ENCODE measurements around the gene ST3GAL3. TPM values are rescaled to one million over a fixed set of nuclear protein-coding genes. Genes with fewer than 3 reads are reported as not detected.
"Not testable (repeated sequence)": the region's sequence is repeated elsewhere in the genome, so short reads cannot be mapped to it uniquely, and the experiment has no call there.

The ST3GAL3 gene
- total RNA-seq, 4 donors from 2014 or later = 32.2 to 57.4 (median 38.3) TPM

GRCh38 chr1:43776043-43776761 is 68.9 kb downstream of the ST3GAL3 start:
- Histone ChIP-seq H3K4me1 (peaks cover 19 to 20% of the 10 kb centered on the region in 2 donors), H3K4me3 (no peak overlapping the region), H3K27ac (peak overlapping the region; percentile 67 to 76 (median 72)), H3K36me3 (no peaks in the 10 kb centered on the region), H3K27me3 (no peaks in the 10 kb centered on the region), H3K9me3 (no peaks in the 10 kb centered on the region)
- TF ChIP-seq, protein P1, sequence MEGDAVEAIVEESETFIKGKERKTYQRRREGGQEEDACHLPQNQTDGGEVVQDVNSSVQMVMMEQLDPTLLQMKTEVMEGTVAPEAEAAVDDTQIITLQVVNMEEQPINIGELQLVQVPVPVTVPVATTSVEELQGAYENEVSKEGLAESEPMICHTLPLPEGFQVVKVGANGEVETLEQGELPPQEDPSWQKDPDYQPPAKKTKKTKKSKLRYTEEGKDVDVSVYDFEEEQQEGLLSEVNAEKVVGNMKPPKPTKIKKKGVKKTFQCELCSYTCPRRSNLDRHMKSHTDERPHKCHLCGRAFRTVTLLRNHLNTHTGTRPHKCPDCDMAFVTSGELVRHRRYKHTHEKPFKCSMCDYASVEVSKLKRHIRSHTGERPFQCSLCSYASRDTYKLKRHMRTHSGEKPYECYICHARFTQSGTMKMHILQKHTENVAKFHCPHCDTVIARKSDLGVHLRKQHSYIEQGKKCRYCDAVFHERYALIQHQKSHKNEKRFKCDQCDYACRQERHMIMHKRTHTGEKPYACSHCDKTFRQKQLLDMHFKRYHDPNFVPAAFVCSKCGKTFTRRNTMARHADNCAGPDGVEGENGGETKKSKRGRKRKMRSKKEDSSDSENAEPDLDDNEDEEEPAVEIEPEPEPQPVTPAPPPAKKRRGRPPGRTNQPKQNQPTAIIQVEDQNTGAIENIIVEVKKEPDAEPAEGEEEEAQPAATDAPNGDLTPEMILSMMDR (IDR thresholded peaks at IDR 0.05 in 4 of 5, conservative IDR thresholded peaks at IDR 0.05 in 1 of 5) = no peak
- TF ChIP-seq POLR2A (IDR thresholded peaks at IDR 0.05) = no peak
- peak; percentile 93 to 99 for ATAC-seq
- in situ Hi-C loops (cut with MboI; ENCODE audit: low sequenced_read_pairs in 4 of 4) (no loop called here), intact Hi-C loops (cut with DNase I; ENCODE audit: low total_unique reads) (no loop called here)
- peak in 1 of 2 donors; percentile 38 for DNase-seq

GRCh38 chr1:43777916-43778315 is 70.6 kb downstream of the ST3GAL3 start:
- H3K4me3 ChIP-seq; H3K27me3 ChIP-seq; ATAC-seq; DNase-seq; H3K9me3 ChIP-seq; in situ Hi-C loops (cut with MboI; ENCODE audit: low sequenced_read_pairs in 4 of 4); intact Hi-C loops (cut with DNase I; ENCODE audit: low total_unique reads); H3K36me3 ChIP-seq; H3K27ac ChIP-seq: not testable (repeated sequence)
- H3K4me1 ChIP-seq = peaks cover 27 to 30% of the 10 kb centered on the region in 2 donors

- no peak for ATAC-seq
- no peaks in the 10 kb centered on the region for H3K9me3 ChIP-seq
- H3K27me3 ChIP-seq = no peaks in the 10 kb centered on the region
- no peak overlapping the region for H3K4me3 ChIP-seq
- intact Hi-C loops (cut with DNase I; ENCODE audit: low total_unique reads) (no loop called here), in situ Hi-C loops (cut with MboI; ENCODE audit: low sequenced_read_pairs in 4 of 4) (no loop called here)
- no peak overlapping the region for H3K27ac ChIP-seq
- TF ChIP-seq, protein P1 (IDR thresholded peaks at IDR 0.05 in 4 of 5, conservative IDR thresholded peaks at IDR 0.05 in 1 of 5) = peak in 1 of 5 experiments; percentile 16
- TF ChIP-seq POLR2A (IDR thresholded peaks at IDR 0.05) = no peak
- no peak for DNase-seq
- H3K36me3 ChIP-seq = no peaks in the 10 kb centered on the region
- H3K4me1 ChIP-seq = peaks cover 34 to 41% of the 10 kb centered on the region in 2 donors
Measured at GRCh38 chr1:43779266-43779665, 71.9 kb downstream of the ST3GAL3 start.

DNA sequence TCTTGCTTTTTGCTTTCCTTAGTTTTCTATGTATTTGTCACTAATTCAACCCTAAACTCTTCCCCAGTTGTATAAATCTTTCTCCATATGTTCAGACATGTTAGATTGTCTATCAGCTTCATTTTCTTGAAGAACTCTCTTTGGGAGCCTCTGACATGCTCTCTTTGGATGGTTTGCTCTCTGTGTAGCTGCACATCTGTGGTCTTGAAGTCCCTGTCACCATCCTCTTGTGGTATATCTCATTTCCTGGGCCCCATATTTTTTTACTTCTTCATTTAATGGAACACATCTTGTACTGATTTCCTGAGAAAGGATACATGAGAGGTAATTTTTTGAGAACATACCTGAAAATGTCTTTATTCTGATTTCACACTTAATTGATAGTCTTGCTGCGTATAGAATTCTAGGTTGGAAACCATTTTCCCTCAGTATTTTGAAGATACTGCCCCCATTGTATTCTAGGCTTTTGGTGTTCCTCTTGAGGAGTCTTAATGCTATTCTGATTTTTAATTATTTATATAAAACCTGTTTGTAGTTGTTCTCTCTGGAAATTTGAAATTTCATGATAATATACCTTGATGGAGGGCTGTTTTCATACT is 72.6 kb downstream of the ST3GAL3 start:
- H3K27me3 ChIP-seq = no peaks in the 10 kb centered on the region
- no peak overlapping the region for H3K27ac ChIP-seq
- no peaks in the 10 kb centered on the region for H3K9me3 ChIP-seq
- intact Hi-C loops (cut with DNase I; ENCODE audit: low total_unique reads) (no loop called here), in situ Hi-C loops (cut with MboI; ENCODE audit: low sequenced_read_pairs in 4 of 4) (no loop called here)
- ATAC-seq (no peak), DNase-seq (no peak)
- no peak overlapping the region for H3K4me3 ChIP-seq
- TF ChIP-seq POLR2A (IDR thresholded peaks at IDR 0.05) = no peak
- TF ChIP-seq, protein P1 (IDR thresholded peaks at IDR 0.05 in 4 of 5, conservative IDR thresholded peaks at IDR 0.05 in 1 of 5) = no peak
- no peaks in the 10 kb centered on the region for H3K36me3 ChIP-seq
- H3K4me1 ChIP-seq = peaks cover 36 to 43% of the 10 kb centered on the region in 2 donors

DNA sequence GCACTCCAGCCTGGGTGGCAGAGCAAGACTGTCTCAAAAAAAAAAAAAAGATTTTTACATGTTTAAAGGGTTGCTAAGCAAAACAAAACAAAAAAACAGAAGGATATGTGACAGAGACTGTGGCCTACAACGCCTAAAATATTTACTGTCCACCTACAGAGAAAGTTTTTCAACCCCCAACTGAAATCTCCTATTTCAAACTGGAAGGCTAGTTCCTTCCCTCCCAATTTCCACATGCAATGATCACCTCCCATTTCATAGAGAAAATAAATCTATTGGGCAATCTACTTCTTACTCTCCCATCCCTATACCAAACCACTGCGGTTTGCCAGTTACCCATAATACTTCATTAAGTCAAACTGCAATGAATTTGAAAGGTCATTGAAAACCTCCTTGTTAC is 74.2 kb downstream of the ST3GAL3 start:
- H3K4me1 ChIP-seq = peaks cover 33 to 42% of the 10 kb centered on the region in 2 donors
- no peaks in the 10 kb centered on the region for H3K36me3 ChIP-seq
- H3K4me3 ChIP-seq = no peak overlapping the region
- H3K27ac ChIP-seq = peak overlapping the region; percentile 82 to 88 (median 85)
- DNase-seq = no peak
- TF ChIP-seq, protein P1 (IDR thresholded peaks at IDR 0.05 in 4 of 5, conservative IDR thresholded peaks at IDR 0.05 in 1 of 5) = no peak
- TF ChIP-seq POLR2A (IDR thresholded peaks at IDR 0.05) = no peak
- ATAC-seq = no peak
- in situ Hi-C loops (cut with MboI; ENCODE audit: low sequenced_read_pairs in 4 of 4) = no loop called here
- no peaks in the 10 kb centered on the region for H3K9me3 ChIP-seq
- intact Hi-C loops (cut with DNase I; ENCODE audit: low total_unique reads) = no loop called here
- H3K27me3 ChIP-seq = no peaks in the 10 kb centered on the region
